ENCODE data around the gene RNF123. TPM values are rescaled to one million over a fixed set of nuclear protein-coding genes. Genes with fewer than 3 reads are reported as not detected.

RNF123 gene
- total RNA-seq, 4 donors from 2014 or later = 34.6 to 99.5 (median 52.1) TPM

- Histone ChIP-seq H3K27me3 (no peaks in the 10 kb centered on the region), H3K4me3 (no peak overlapping the region), H3K27ac (no peak overlapping the region), H3K36me3 (peaks cover 0 to 49% (median 18%) of the 10 kb centered on the region in 4 donors), H3K4me1 (no peaks in the 10 kb centered on the region), H3K9me3 (no peaks in the 10 kb centered on the region)
- WGBS, 2 donors (ENCODE audit: low coverage in 1 of 2) = 97% methylated on average over 6 of the region's 6 CpGs; no CpG with 5 or more reads in 1 of the 2 donors
- DNase-seq = no peak
- intact Hi-C loops (cut with DNase I; ENCODE audit: low total_unique reads) (no loop called here), in situ Hi-C loops (cut with MboI; ENCODE audit: low pct_ligation_motif_present in 1 of 4, low pct_unique_long_range_greater_than_20kb in 1 of 4, low sequenced_read_pairs in 3 of 4) (no loop called here)
- no peak for TF ChIP-seq CTCF (IDR thresholded peaks at IDR 0.05)
- no peak for TF ChIP-seq EP300 (IDR thresholded peaks at IDR 0.05; ENCODE audit: low read depth)
- no peak for TF ChIP-seq POLR2A (IDR thresholded peaks at IDR 0.05)
- TF ChIP-seq POLR2AphosphoS5 (IDR thresholded peaks at IDR 0.05) = no peak
Measured at GRCh38 chr3:49734752-49735151, 45.4 kb downstream of the RNF123 start.

GRCh38 chr3:49738067-49738713 is 48.8 kb downstream of the RNF123 start:
- WGBS, 2 donors (ENCODE audit: low coverage in 1 of 2) = 95% methylated on average over 8 to 11 of the region's 11 CpGs
- in situ Hi-C loops (cut with MboI; ENCODE audit: low pct_ligation_motif_present in 1 of 4, low pct_unique_long_range_greater_than_20kb in 1 of 4, low sequenced_read_pairs in 3 of 4) (no loop called here), intact Hi-C loops (cut with DNase I; ENCODE audit: low total_unique reads) (no loop called here)

GRCh38 chr3:49740427-49740826 is 51.1 kb downstream of the RNF123 start:
- no peak for TF ChIP-seq POLR2A (IDR thresholded peaks at IDR 0.05)
- no peak for TF ChIP-seq CTCF (IDR thresholded peaks at IDR 0.05)
- TF ChIP-seq EP300 (IDR thresholded peaks at IDR 0.05; ENCODE audit: low read depth) = no peak
- no peak for TF ChIP-seq POLR2AphosphoS5 (IDR thresholded peaks at IDR 0.05)
- Histone ChIP-seq H3K27me3 (no peaks in the 10 kb centered on the region), H3K9me3 (no peaks in the 10 kb centered on the region), H3K4me1 (no peaks in the 10 kb centered on the region), H3K4me3 (no peak overlapping the region), H3K27ac (no peak overlapping the region), H3K36me3 (peaks cover 0 to 21% (median 5%) of the 10 kb centered on the region in 4 donors)
- no peak for DNase-seq
- in situ Hi-C loops (cut with MboI; ENCODE audit: low pct_ligation_motif_present in 1 of 4, low pct_unique_long_range_greater_than_20kb in 1 of 4, low sequenced_read_pairs in 3 of 4) (no loop called here), intact Hi-C loops (cut with DNase I; ENCODE audit: low total_unique reads) (no loop called here)

More at GRCh38 chr3:49738067-49738713, 48.8 kb downstream of the RNF123 start:
- Histone ChIP-seq H3K9me3 (no peaks in the 10 kb centered on the region), H3K4me1 (no peaks in the 10 kb centered on the region), H3K4me3 (no peak overlapping the region), H3K36me3 (peaks cover 0 to 27% (median 8%) of the 10 kb centered on the region in 4 donors), H3K27ac (no peak overlapping the region), H3K27me3 (no peaks in the 10 kb centered on the region)
- TF ChIP-seq POLR2AphosphoS5 (IDR thresholded peaks at IDR 0.05) (no peak), POLR2A (IDR thresholded peaks at IDR 0.05) (no peak), EP300 (IDR thresholded peaks at IDR 0.05; ENCODE audit: low read depth) (no peak), CTCF (IDR thresholded peaks at IDR 0.05) (no peak)
- no peak for DNase-seq

GRCh38 chr3:49745986-49746385 is 56.6 kb downstream of the RNF123 start:
- Histone ChIP-seq H3K27ac (no peak overlapping the region), H3K27me3 (no peaks in the 10 kb centered on the region), H3K4me3 (no peak overlapping the region), H3K36me3 (peaks cover 0 to 9% (median 0%) of the 10 kb centered on the region in 4 donors), H3K4me1 (no peaks in the 10 kb centered on the region), H3K9me3 (no peaks in the 10 kb centered on the region)
- TF ChIP-seq EP300 (IDR thresholded peaks at IDR 0.05; ENCODE audit: low read depth) (no peak), CTCF (IDR thresholded peaks at IDR 0.05) (no peak), POLR2A (IDR thresholded peaks at IDR 0.05) (no peak), POLR2AphosphoS5 (IDR thresholded peaks at IDR 0.05) (no peak)
- no peak for DNase-seq
- WGBS, 2 donors (ENCODE audit: low coverage in 1 of 2) = 53 to 77% methylated on average over 2 of the region's 2 CpGs
- in situ Hi-C loops (cut with MboI; ENCODE audit: low pct_ligation_motif_present in 1 of 4, low pct_unique_long_range_greater_than_20kb in 1 of 4, low sequenced_read_pairs in 3 of 4) (no loop called here), intact Hi-C loops (cut with DNase I; ENCODE audit: low total_unique reads) (no loop called here)

Measured in transverse colon (tissue), 4 donors.